GM10266 (cell line): ENCODE results near the gene IRF8.
"Not testable (repeated sequence)": the region's sequence is repeated elsewhere in the genome, so short reads cannot be mapped to it uniquely, and the experiment has no call there.

ENCODE experiments used
- DNase-seq: peaks from one replicate; pipeline ENCODE4 v3.0.0; 2012; ENCODE audit errors: extremely low spot score
- CTCF ChIP-seq: IDR thresholded peaks from 2 replicates; pipeline ENCODE4 v1.5.1; 2012; ENCODE audit warnings: mild to moderate bottlenecking, low read depth; ENCODE audit not compliant: control insufficient read depth, insufficient read depth; ENCODE audit errors: missing control alignments

IRF8 gene

GRCh38 chr16:85856079-85856478 lies 42.9 kb upstream of the IRF8 start:
- DNase-seq, result no peak
- TF ChIP-seq CTCF, result no peak

DNA sequence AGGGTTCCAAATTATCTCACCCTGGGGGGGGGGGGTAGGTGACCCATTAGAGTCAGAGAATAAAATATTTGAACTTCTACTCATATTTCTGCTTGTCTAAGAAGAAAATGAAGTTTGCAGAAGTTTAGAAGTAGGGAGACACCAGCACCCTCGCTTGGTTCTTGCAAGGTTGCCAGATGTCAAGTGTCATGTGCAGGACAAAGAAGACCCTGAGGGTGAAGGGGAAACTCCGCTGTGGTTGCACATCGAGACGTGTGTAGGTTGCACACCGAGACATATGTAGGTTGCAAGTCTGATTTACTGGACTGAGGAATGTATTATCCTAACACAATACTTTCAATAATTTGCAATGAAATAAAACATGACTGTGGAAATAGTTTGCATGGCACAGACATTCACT lies 42.4 kb upstream of the IRF8 start:
- DNase-seq, result no peak
- no peak for TF ChIP-seq CTCF

DNA sequence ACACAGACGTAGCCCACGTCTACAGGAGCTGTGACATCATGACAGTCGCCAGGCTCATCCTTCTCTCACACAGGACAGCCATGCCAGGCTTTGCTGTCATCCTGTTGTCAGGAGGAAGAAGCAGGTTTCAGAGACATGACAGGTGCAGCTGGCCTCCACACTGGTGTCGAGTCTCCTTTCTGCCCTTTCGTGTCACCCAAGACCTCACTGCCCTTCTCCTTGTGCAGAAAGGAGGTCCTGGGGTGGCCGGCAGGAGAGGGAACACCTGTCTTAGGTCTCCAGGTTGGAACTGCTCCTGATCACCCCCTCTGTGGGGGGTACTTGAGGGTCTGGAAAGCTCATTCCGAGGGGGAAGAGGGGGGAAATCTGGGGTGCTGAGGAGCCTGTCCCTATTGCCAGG lies 41.6 kb upstream of the IRF8 start:
- DNase-seq, result no peak
- no peak for TF ChIP-seq CTCF

DNA sequence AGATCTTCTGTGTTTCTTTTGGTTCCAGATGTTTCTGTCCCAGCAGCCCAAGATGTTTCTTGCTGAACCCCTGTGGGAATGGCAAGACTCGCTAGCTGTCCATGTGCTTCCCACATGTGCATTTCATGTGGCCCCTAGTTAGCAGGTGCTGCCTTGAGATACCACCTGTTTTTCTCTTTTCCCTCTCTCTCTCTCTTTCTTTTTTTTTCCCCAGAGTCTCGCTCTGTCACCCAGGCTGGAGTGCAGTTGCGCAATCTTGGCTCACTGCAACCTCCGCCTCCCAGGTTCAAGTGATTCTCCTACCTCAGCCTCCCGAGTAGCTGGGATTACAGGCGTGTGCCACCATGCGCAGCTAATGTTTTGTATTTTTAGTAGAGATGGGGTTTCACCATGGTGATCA lies 40.4 kb upstream of the IRF8 start:
- not testable (repeated sequence) for DNase-seq

DNA sequence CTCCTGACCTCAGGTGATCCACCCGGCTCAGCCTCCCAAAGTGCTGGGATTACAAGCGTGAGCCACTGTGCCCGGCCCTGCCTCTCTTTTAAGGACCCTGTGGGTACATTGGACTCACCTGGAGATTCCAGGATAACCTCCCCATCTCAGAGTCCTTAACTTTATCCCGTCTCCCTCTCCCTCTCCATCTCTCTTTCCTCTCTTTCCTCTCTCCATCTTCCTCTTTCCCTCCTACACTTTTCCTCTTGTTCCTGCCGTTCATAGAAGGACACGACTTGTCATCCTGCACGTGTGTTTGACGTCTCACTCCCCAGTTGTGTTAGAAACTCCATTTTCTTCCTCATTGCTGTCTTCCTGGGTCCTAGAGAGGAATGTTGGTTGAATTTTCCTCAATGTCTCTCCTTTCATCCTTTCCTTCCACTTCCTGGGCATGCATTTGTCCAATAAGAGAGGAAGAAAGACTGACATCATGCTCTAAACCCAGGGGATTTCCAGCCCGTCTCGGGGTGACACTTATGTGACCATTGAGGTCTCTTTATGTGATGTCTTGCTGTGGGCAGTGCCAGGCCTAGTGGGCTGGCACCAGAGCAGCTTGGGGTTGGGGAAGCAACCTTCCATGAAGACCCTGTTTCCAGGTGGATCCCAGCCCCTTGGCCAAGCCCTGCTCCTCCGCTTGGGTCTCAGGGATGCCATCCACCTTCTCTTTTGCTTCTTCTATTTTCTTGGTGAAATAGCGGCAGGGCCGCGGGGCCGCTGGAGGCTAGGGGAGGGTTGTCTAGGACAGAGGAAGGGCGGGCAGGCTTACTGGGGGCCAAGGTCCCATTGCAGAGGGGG lies 39.8 kb upstream of the IRF8 start:
- DNase-seq, result no peak
- no peak for TF ChIP-seq CTCF

GRCh38 chr16:85859818-85860125 lies 39.2 kb upstream of the IRF8 start:
- no peak for TF ChIP-seq CTCF
- no peak for DNase-seq

DNA sequence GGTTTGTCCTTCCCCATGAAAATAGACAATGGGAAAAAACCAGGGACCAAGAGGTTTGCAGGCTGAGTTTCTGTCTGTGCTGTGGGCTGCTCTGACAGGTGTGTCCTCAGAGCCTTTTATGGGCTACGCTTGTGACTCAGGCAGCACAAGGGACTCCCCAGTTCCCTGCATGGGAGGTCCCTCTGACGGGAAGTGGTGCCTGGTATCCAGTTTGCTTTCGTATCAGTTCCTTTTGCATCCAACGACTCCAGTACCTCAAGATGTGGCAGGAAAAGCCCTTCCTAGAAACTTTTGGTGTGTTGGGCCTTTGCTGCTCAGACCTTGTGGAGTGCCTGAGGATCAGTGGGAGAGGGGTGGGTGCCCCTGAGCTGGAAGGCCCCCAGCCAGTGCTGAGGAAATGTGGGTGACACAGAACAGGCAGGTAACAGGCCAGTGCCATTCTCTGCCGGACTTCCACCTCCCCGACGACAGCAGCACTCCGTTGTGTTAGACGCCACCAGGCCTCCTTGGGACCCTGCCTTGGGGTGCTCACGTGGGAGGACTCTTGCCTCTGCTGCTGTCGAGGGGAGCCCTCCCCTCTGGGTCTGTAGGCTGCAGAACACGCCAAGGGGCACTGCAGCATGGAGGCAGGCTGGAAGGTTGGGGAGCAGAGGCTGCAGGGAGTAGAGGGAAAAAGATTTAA lies 38.4 kb upstream of the IRF8 start:
- no peak for TF ChIP-seq CTCF
- DNase-seq, result peak; percentile 66
